HCT116 (cell line): ENCODE data around the gene PTPN1.

Source experiments
- CEBPB ChIP-seq: IDR thresholded peaks from 2 replicates; pipeline ENCODE4 v1.6.1; 2012; ENCODE audit warnings: low read depth
- CTCF ChIP-seq, 3 experiments: fragments of 200-600 bp in 1 of 3; sonication (generic) in 1 of 3; IDR thresholded peaks in 2 of 3; conservative IDR thresholded peaks in 1 of 3; 2 replicates each; pipeline ENCODE4 v1.5.1; 2012 to 2017; ENCODE audit warnings: low read depth in 2 of 3, low read length in 2 of 3, antibody characterized with exemption in 1 of 3, borderline replicate concordance in 1 of 3, control low read depth in 1 of 3, mild to moderate bottlenecking in 1 of 3, mixed read lengths in 1 of 3, mixed run types in 1 of 3, moderate library complexity in 1 of 3; ENCODE audit not compliant: insufficient read depth in 1 of 3
- EZH2 ChIP-seq: fragments of 200-600 bp; sonication (generic); IDR thresholded peaks from 2 replicates; pipeline ENCODE4 v1.6.1; 2017; ENCODE audit warnings: antibody characterized with exemption, mixed run types
- EZH2phosphoT487 ChIP-seq: fragments of 200-600 bp; IDR thresholded peaks from 2 replicates; pipeline ENCODE4 v1.6.1; 2018; ENCODE audit warnings: antibody characterized with exemption, borderline replicate concordance
- POLR2A ChIP-seq: IDR thresholded peaks from 2 replicates; pipeline ENCODE4 v1.7.0; 2011; ENCODE audit warnings: borderline replicate concordance; ENCODE audit not compliant: insufficient read depth, insufficient read length; ENCODE audit errors: extremely low read depth
- REST ChIP-seq: IDR thresholded peaks from 2 replicates; pipeline ENCODE4 v1.6.1; 2012; ENCODE audit warnings: low read depth
- SIN3A ChIP-seq: IDR thresholded peaks from 2 replicates; pipeline ENCODE4 v1.6.1; 2012; ENCODE audit warnings: low read depth
- ZFX ChIP-seq: fragments of 450-650 bp; IDR thresholded peaks from 2 replicates; pipeline ENCODE4 v1.6.1; 2017

GRCh38 chr20:50491168-50491567 lies 19.0 kb upstream of the PTPN1 start:
- TF ChIP-seq CTCF (IDR thresholded peaks at IDR 0.05 in 2 of 3, conservative IDR thresholded peaks at IDR 0.05 in 1 of 3; ENCODE audit: borderline replicate concordance in 1 of 3, insufficient read depth in 1 of 3, low read depth in 2 of 3, low read length in 2 of 3) (no peak), POLR2A (no peak), ZFX (no peak), CEBPB (no peak), EZH2phosphoT487 (no peak), EZH2 (no peak), REST (no peak), SIN3A (no peak)
